Activated CD4-positive, CD25-positive, alpha-beta regulatory T cell treated with anti-CD3 and anti-CD28 coated beads, Interleukin-2, amount 50 U/mL, for 24 hours (primary cell): Measurements from ENCODE around the gene SMG7.

ENCODE experiments used
- ATAC-seq, 2 donors: fragments of 150-1000 bp; cut with Tn5 transposase; one replicate each; pipeline ENCODE4 v1.10.0; 2021; ENCODE audit warnings: mild to moderate bottlenecking in 1 of 2, moderate library complexity in 1 of 2

The SMG7 gene

DNA sequence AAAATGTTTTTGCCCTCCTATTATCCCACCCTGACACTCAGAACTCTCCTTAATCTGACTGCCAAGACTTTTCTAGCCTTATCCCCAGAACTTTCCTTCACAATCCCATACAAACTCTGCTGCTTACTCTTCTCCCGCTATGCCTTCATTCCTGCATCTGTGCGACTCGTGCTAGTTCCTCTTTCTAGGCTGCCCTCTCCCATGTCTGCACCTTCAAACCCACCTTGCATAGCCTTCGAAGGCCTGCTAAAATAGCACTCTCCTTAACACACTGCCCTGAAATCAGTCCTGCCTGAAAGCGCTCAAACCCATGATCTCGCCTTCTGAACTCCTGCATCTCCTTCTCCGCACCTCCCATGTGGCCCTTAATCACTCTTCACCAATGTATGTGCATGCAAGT is 120.4 kb downstream of the SMG7 start:
- no peak for ATAC-seq

- peak in 1 of 2 donors; percentile 14 for ATAC-seq
Measured at GRCh38 chr1:183593356-183593755, 121.1 kb downstream of the SMG7 start.

- ATAC-seq: no peak
Measured at GRCh38 chr1:183595537-183595936, 123.2 kb downstream of the SMG7 start.

DNA sequence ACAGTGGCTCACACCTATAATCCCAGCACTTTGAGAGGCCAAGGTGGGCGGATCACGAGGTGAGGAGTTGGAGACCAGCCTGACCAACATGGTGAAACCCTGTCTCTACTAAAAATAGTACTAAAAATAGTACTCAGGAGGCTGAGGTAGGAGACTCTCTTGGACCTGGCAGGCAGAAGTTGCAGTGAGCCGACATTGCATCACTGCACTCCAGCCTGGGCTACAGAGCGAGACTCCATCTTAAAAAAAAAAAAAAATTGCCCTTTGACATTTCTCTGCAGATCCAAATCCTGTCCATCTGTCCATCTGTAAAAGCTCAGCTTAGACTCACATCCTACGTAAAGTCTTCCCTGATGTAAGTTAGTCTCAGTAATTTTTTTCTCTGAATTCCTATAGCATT is 124.2 kb downstream of the SMG7 start:
- ATAC-seq: no peak

DNA sequence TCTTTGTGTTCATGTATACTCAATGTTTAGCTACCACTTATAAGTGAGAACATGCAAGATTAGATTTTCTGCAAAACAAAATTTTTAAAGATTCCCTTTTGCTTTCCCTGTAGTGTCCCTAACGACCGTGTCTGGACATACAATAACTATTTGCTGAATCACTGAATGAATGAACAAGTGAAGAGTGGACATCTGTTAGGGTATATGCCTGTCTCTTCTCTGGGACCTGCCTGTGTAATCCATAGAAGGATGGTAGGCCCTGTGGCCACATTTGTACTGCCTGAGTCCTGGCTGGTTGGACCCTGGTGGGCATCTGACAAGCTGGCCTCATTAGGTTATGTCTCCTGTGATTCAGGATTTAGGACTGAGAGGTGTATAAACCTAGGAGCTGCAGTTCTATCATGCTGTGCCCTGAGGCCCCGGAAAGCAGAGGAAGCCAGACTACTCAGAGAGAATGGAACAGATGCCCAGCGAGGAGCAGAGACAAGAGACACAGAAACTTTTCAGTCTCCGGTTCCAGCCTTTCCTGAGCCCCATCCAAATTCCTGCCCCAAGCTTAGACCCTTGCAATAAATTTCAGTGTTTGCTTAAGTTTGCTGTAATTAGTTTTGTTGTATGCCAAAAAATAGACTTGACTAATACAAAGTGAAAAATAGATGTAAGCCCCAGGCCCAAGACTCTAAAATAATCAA is 125.5 kb downstream of the SMG7 start:
- ATAC-seq: no peak

DNA sequence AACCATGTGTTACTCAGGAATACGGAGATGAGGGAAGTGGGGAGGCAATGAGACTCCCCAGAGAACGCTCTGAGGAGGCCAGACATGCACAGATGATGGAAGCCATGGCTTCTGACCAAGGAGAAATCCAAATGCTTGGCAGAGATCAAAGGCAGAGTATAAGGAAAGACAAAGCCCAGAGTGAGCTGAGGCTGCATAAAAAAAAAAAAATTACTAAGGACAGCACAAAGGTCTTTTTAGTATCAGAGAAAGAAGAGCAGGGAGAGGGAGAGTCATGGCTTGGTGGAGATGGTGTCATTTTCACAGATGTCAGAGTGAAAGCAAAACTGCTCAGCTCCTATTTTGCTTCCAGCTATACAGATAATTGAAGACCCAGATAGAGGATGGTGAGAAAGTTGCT is 126.1 kb downstream of the SMG7 start:
- ATAC-seq: peak in 1 of 2 donors; percentile 56

GRCh38 chr1:183600136-183600535 is 127.8 kb downstream of the SMG7 start:
- ATAC-seq: no peak

DNA sequence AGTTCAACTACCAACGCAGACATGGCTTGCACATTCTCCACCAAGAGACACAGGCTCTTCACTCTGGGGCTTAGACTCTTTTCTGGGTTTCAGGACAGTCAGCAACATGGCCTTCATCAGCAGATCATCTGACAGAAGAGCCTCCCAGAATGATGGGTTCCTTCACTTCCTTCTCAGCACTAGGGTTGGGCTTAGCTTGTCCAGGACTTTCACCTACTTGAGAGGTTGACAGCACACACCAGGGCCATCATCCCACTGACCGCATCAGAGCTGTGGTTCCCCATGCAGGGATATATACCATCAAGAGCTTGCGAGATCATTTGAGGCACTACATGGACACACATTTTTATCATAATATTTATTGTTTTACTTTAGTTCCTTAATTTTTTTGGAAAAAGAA is 128.3 kb downstream of the SMG7 start:
- ATAC-seq: no peak

- ATAC-seq: no peak
Measured at GRCh38 chr1:183602510-183602909, 130.2 kb downstream of the SMG7 start.
